WTC11 (cell line): ENCODE results near the gene ITGB3.

ENCODE experiments used
- CTCF ChIP-seq: fragments of 200-600 bp; IDR thresholded peaks from 2 replicates; pipeline ENCODE4 v1.8.0; 2022; ENCODE audit warnings: antibody characterized with exemption
- SMAD3 ChIP-seq: sonication (generic); formaldehyde crosslinking; IDR thresholded peaks from 2 replicates; pipeline ENCODE4 v1.8.0; 2022; ENCODE audit warnings: missing genetic modification reagents, mild to moderate bottlenecking, borderline replicate concordance

DNA sequence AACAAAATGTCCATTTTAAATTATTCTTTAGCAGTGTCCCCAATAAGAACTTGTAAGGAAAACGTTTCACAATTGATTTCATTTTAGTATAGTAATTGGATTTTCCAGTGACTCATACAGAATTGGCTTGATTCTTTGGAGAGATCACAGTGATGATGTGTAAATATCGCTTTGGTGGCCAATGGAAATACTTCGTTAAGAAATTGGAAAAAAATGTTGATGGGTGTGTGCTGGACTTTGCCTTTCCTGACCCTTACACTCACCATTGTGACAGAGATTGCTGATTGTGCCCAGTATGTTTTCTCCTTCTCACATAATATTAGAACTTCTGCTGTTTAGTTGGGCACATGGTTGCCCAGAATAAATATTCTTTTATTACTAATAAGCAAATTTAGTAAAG, 62.7 kb downstream of the ITGB3 start:
- TF ChIP-seq SMAD3 (CRISPR knock-in tag) (no peak), CTCF (no peak)
